Pancreas (tissue), 10 donors: Measurements from ENCODE around the gene DEPDC1. TPM values are rescaled to one million over a fixed set of nuclear protein-coding genes. Genes with fewer than 3 reads are reported as not detected.

ENCODE experiments used
- ATAC-seq, 4 donors: fragments of 200-7000 bp; cut with Tn5 transposase; one replicate each; pipeline versions ENCODE4 v1.8.0 to v1.9.1; 2020; ENCODE audit warnings: mild to moderate bottlenecking in 4 of 4, moderate library complexity in 4 of 4
- DNase-seq, 6 donors: peaks; one replicate each; pipeline ENCODE4 v3.0.0-alpha.2; 2020
- FAIRE-seq: peaks from 2 replicates; lab custom pipeline; 2012; peaks lifted over from hg19 to GRCh38; lab: Jason Lieb, UNC
- H3K27ac ChIP-seq, 4 donors: fragments of 200-600 bp; sonication (generic); 1 replicate in 3 of 4; 2 replicates in 1 of 4; pipeline versions ENCODE4 v1.5.0 to v1.8.0; 2020
- H3K27me3 ChIP-seq, 4 donors: fragments of 200-600 bp; one replicate each; pipeline ENCODE4 v1.8.0; 2021
- H3K36me3 ChIP-seq, 3 donors: fragments of 200-600 bp; sonication (generic) in 1 of 3; one replicate each; pipeline versions ENCODE4 v1.5.0 to v1.8.0; 2020 to 2021
- H3K4me1 ChIP-seq, 3 donors: fragments of 200-600 bp; one replicate each; pipeline ENCODE4 v1.8.0; 2021
- H3K4me3 ChIP-seq, 4 donors: fragments of 200-600 bp; sonication (generic) in 2 of 4; one replicate each; pipeline versions ENCODE4 v1.5.0 to v1.8.0; 2020 to 2021
- H3K9me3 ChIP-seq, 4 donors: fragments of 200-600 bp; one replicate each; pipeline ENCODE4 v1.8.0; 2021
- WGBS, 2 donors: extraction: QIAGEN DNeasy Blood & Tissue Kit; methylation state at CpG; one replicate each; pipeline ENCODE4 v1.1.7; 2013; 5-methylcytosine and 5-hydroxymethylcytosine counted together
- intact Hi-C, 3 donors: fragments of 100-400 bp; cut with DNase I; formaldehyde crosslinking; loops; one replicate each; pipeline versions ENCODE4 v1.11.1 to v1.14.2; 2022
- polyA plus RNA-seq, 2 donors: library from polyadenylated mRNA; stranded (reverse); fragments of 200-250 nt; gene quantifications; one replicate each; pipeline ENCODE4 v1.2.3, GENCODE V29; 2013
- total RNA-seq, 6 donors: library from RNA; stranded (reverse); fragmentation: NEBNext Ultra II Directional in 4 of 6; extraction: Animal tissue kit (Norgen Biotek cat#: 25700) in 4 of 6; gene quantifications; one replicate each; pipeline versions ENCODE4 v1.2.1 to v1.2.4, GENCODE V29; 2021 to 2023
- TF ChIP-seq, protein P1 (sequence below), 4 donors: fragments of 200-600 bp; sonication (generic) in 3 of 4; IDR thresholded peaks; one replicate each; pipeline versions ENCODE4 v1.5.0 to v1.8.0; 2021; ENCODE audit warnings: antibody characterized with exemption in 4 of 4
- donor health status: healthy with polysubstance abuse.
- donor health status: DM: no; HTN: no; CAD: no; lungs with moderate emphysema.
- donor health status: DM: no; HTN: no; CAD: no.
- donor health status: control.
- donor health status: control.
- donor health status: Bipolar disorder and iron deficiency.
- donor health status: DM: yes; HTN: yes; CAD: no.
- donor health status: DM: no; HTN: no; CAD: no.
- donor health status: DM: no; HTN: no; CAD: no.
- donor health status: DM: yes; HTN: yes; CAD: no.

DEPDC1 gene
- total and polyA plus RNA-seq, 8 donors, result 0.02 to 0.31 (median 0.10) TPM; not detected in 2

DNA sequence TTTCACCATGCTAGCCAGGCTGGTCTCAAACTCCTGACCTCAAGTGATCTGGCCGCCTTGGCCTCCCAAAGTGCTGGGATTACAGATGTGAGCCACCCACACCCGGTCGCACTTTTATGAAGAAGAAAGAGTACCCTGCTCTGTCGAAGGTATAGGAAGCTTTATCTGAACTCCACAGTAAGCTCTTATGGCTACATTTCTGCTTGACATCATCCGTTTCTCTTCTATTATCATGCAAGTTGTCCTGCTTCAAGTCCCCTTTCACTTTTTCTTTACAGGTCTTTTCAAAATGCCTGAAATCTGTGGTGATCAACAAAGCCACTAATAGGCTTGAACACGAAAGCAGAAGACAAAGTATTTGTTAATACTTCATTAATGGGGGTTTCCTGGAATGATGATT, 51.2 kb downstream of the DEPDC1 start:
- 74 to 75% methylated on average over 6 of the region's 6 CpGs for WGBS, 2 donors
- H3K4me1 ChIP-seq, result no peaks in the 10 kb centered on the region
- DNase-seq (no peak), FAIRE-seq (no peak), ATAC-seq (no peak)
- no peak overlapping the region for H3K27ac ChIP-seq
- no peaks in the 10 kb centered on the region for H3K9me3 ChIP-seq
- no peak overlapping the region for H3K4me3 ChIP-seq
- intact Hi-C loops, result no loop called here
- H3K27me3 ChIP-seq, result no peaks in the 10 kb centered on the region
- H3K36me3 ChIP-seq, result no peaks in the 10 kb centered on the region
- TF ChIP-seq, protein P1, sequence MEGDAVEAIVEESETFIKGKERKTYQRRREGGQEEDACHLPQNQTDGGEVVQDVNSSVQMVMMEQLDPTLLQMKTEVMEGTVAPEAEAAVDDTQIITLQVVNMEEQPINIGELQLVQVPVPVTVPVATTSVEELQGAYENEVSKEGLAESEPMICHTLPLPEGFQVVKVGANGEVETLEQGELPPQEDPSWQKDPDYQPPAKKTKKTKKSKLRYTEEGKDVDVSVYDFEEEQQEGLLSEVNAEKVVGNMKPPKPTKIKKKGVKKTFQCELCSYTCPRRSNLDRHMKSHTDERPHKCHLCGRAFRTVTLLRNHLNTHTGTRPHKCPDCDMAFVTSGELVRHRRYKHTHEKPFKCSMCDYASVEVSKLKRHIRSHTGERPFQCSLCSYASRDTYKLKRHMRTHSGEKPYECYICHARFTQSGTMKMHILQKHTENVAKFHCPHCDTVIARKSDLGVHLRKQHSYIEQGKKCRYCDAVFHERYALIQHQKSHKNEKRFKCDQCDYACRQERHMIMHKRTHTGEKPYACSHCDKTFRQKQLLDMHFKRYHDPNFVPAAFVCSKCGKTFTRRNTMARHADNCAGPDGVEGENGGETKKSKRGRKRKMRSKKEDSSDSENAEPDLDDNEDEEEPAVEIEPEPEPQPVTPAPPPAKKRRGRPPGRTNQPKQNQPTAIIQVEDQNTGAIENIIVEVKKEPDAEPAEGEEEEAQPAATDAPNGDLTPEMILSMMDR (IDR thresholded peaks at IDR 0.05), result no peak

DNA sequence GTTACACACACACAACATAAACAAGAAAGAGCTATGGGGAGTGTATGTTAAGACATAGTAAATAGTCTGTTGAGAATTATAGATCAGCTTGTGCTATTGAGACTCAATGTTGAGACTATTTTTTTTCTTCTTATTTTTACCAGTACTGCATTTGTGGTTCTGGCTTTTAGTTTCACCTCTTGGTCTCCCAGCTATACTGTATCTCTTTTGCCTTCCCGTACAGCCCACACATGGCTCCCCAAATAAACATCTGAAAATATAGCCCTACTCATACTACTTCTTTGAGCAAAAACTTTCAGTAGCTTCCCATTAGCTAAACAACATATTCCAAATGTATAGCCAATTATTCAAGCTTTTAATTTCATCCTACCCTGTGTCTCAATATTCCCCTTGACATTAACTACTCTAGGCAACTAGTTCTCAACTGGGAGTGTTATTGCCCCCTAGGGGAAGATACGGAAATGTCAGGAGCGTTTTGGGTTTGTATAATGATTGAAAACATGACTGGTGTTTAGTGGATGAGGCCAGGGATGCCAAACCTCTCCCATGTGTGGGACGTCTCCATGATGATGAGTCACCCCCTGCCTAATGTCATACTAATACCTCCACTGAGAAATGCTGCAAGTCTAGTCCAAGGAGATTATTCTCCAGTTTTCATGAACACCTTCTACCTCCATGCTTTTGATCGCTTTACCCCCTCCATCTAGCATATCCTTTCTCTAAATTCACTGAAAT, 53.9 kb downstream of the DEPDC1 start:
- H3K27ac ChIP-seq, result no peak overlapping the region
- FAIRE-seq (no peak), ATAC-seq (peak; percentile 58 to 84 (median 72)), DNase-seq (peak in 2 of 6 donors; percentile 11 to 52)
- no peaks in the 10 kb centered on the region for H3K27me3 ChIP-seq
- no peaks in the 10 kb centered on the region for H3K36me3 ChIP-seq
- H3K9me3 ChIP-seq, result no peaks in the 10 kb centered on the region
- no peaks in the 10 kb centered on the region for H3K4me1 ChIP-seq
- TF ChIP-seq, protein P1 (IDR thresholded peaks at IDR 0.05), result peak; percentile 27 to 46 (median 36)
- H3K4me3 ChIP-seq, result no peak overlapping the region
- intact Hi-C loops, result no loop called here
- 39 to 40% methylated on average over 5 of the region's 5 CpGs for WGBS, 2 donors

DNA sequence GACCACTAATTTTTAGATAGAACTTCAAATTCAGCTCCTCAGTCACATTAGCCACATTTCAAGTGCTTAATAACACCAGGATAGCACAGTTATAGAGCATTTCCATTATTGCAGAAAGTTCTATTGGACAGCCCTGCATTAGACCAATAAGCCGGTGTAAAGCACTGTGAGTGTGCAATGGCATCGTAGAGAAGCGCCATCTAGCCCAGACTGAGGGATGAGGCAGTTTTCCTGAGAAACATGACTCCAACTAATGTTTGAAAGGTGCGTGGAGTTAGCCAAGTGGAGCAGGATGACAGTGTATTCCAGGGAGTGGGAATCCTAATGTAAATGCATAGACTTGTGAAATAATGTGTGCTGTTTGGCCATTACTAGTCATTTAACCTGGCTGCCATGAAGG, 54.9 kb downstream of the DEPDC1 start:
- WGBS, 2 donors, result 77 to 83% methylated on average over 4 of the region's 4 CpGs
- Histone ChIP-seq H3K36me3 (no peaks in the 10 kb centered on the region), H3K4me1 (no peaks in the 10 kb centered on the region), H3K27ac (no peak overlapping the region), H3K4me3 (no peak overlapping the region), H3K9me3 (no peaks in the 10 kb centered on the region), H3K27me3 (no peaks in the 10 kb centered on the region)
- intact Hi-C loops, result no loop called here
- FAIRE-seq (no peak), ATAC-seq (no peak), DNase-seq (no peak)
- TF ChIP-seq, protein P1 (IDR thresholded peaks at IDR 0.05), result no peak

DNA sequence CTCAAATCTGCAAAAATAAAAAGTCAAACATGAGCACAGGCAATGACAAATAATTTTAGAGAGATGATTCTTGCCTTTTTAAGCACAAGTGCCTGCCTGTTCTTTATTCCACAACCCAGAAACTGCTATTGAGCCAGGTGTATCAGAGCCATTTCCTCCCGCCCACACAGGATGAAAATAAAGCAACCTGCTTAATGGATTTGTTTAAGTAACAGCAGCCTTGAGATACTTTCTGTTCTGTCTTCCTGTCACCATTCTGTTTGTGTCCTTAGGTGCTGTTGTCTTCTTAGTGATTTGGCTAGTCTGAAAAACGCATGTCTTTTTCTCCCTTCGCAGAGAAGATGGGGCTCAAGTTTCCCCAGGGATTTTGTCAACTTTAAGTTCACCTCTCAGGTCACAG, 58.6 kb downstream of the DEPDC1 start:
- WGBS, 2 donors, result 51 to 61% methylated on average over 3 of the region's 3 CpGs
- Histone ChIP-seq H3K9me3 (no peaks in the 10 kb centered on the region), H3K4me3 (no peak overlapping the region), H3K27ac (no peak overlapping the region), H3K36me3 (no peaks in the 10 kb centered on the region), H3K4me1 (no peaks in the 10 kb centered on the region), H3K27me3 (no peaks in the 10 kb centered on the region)
- FAIRE-seq (no peak), ATAC-seq (no peak), DNase-seq (no peak)
- intact Hi-C loops, result no loop called here
- TF ChIP-seq, protein P1 (IDR thresholded peaks at IDR 0.05), result no peak

DNA sequence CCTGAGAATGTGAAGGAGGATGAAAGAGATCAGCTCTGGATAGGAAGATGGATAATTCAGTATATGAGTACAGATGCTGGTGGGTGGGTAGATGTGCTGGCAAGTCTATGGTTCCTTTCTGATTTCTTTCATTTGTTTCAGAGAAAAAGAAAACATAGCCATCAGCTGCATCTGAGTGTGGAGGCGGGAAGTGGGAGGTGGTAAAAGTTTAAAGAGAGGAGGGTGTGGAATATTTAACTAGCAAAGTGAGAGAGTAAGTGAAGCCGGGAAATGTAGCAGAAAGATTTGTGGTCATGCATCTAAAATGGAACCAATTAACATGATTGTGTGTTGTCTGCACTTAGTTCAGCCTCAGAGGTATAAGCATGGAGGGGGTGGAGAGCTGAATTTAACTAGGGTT, 63.5 kb downstream of the DEPDC1 start:
- 71 to 80% methylated on average over 2 of the region's 2 CpGs for WGBS, 2 donors
- FAIRE-seq (no peak), ATAC-seq (no peak), DNase-seq (no peak)
- H3K9me3 ChIP-seq, result no peaks in the 10 kb centered on the region
- H3K36me3 ChIP-seq, result no peaks in the 10 kb centered on the region
- no peaks in the 10 kb centered on the region for H3K4me1 ChIP-seq
- H3K27me3 ChIP-seq, result no peaks in the 10 kb centered on the region
- H3K27ac ChIP-seq, result no peak overlapping the region
- intact Hi-C loops, result no loop called here
- H3K4me3 ChIP-seq, result no peak overlapping the region
- TF ChIP-seq, protein P1 (IDR thresholded peaks at IDR 0.05), result no peak
